Activated naive CD8-positive, alpha-beta T cell (primary cell): ENCODE data around the gene SELENOS.

Source experiments
- H3K27ac Mint-ChIP-seq: one replicate; pipeline ENCODE4 v1.8.0; 2021; ENCODE audit warnings: mixed read lengths
- H3K27me3 Mint-ChIP-seq: one replicate; pipeline ENCODE4 v1.8.0; 2021; ENCODE audit warnings: mixed read lengths
- H3K36me3 Mint-ChIP-seq: one replicate; pipeline ENCODE4 v1.8.0; 2021; ENCODE audit warnings: mixed read lengths
- H3K4me1 Mint-ChIP-seq: one replicate; pipeline ENCODE4 v1.8.0; 2021; ENCODE audit warnings: low read depth, mixed read lengths
- H3K4me3 Mint-ChIP-seq: one replicate; pipeline ENCODE4 v1.8.0; 2021; ENCODE audit warnings: mild to moderate bottlenecking, mixed read lengths
- H3K9me3 Mint-ChIP-seq: one replicate; pipeline ENCODE4 v1.8.0; 2021; ENCODE audit warnings: low read depth, mixed read lengths

The SELENOS gene

DNA sequence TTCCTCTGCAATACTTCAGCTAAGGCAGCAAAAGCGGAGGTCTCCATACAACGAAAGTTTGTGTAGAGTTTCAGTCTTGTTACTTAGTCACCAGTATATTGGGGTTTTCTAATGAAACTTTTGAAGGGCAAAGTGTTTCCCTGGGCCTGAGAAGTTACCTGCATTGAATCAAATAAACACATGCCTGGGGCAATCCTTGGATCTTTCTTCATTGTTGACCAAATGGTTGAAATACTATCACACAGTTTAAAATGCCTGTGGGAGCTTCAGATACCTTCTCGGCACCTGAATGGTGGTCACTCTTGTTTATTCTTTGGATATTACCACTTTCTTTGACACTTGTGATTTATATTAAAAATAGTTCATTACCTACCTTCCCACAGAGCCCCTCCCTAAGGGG lies 24.4 kb downstream of the SELENOS start:
- Mint-ChIP-seq H3K4me3 (peak overlapping the region; percentile 93), H3K27me3 (no peaks in the 10 kb centered on the region), H3K9me3 (no peaks in the 10 kb centered on the region), H3K27ac (peak overlapping the region; percentile 96), H3K4me1 (peaks cover 46% of the 10 kb centered on the region), H3K36me3 (peaks cover 9% of the 10 kb centered on the region)

GRCh38 chr15:101251830-101252820 lies 25.2 kb downstream of the SELENOS start, which contains the start of gene CHSY1:
CHSY1 (minus strand) TSS chr15:101252048; CDS start chr15:101251456, 592 bp downstream.
- Mint-ChIP-seq H3K27ac (peak within 1 kb of the TSS; percentile 96), H3K36me3 (peaks cover 9% of the 10 kb centered on the region), H3K4me3 (peak within 1 kb of the TSS; percentile 93), H3K4me1 (peaks cover 53% of the 10 kb centered on the region), H3K27me3 (no peaks in the 10 kb centered on the region), H3K9me3 (no peaks in the 10 kb centered on the region)

- H3K4me3 Mint-ChIP-seq: peak overlapping the region; percentile 90
- H3K27me3 Mint-ChIP-seq: no peaks in the 10 kb centered on the region
- H3K9me3 Mint-ChIP-seq: no peaks in the 10 kb centered on the region
- H3K4me1 Mint-ChIP-seq: peaks cover 63% of the 10 kb centered on the region
- peak overlapping the region; percentile 96 for H3K27ac Mint-ChIP-seq
- peaks cover 16% of the 10 kb centered on the region for H3K36me3 Mint-ChIP-seq
Measured at GRCh38 chr15:101250873-101251829, 26.1 kb downstream of the SELENOS start.

DNA sequence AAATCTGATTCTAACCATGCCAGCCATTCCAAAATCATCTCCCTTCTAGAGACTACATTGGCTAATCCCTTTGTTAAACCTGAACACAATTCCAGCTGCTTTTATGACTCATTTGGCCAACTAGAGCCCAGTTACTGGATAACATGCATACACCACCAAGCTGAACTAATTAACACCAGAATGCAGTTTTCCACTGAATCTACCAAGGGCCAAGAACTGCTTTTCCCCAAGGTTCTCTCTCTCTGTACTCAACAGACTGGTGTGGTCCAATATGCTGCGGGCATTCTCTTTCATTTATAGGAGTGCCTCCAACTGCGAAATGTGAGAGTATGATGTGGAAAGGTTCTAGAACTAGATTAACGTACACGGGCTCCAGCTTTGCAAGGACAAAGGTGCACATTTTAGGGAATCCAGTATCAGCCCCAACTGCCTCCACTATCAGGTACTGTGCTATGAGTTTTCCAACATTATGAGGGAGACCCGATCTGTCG lies 26.9 kb downstream of the SELENOS start:
- H3K4me3 Mint-ChIP-seq: peak overlapping the region; percentile 90
- no peaks in the 10 kb centered on the region for H3K9me3 Mint-ChIP-seq

GRCh38 chr15:101248274-101248673 lies 29.0 kb downstream of the SELENOS start:
- H3K4me1 Mint-ChIP-seq: peaks cover 77% of the 10 kb centered on the region
- H3K27ac Mint-ChIP-seq: peak overlapping the region; percentile 72
- H3K27me3 Mint-ChIP-seq: no peaks in the 10 kb centered on the region
- peak overlapping the region; percentile 90 for H3K4me3 Mint-ChIP-seq
- peaks cover 19% of the 10 kb centered on the region for H3K36me3 Mint-ChIP-seq
- H3K9me3 Mint-ChIP-seq: no peaks in the 10 kb centered on the region

More for the DNA sequence above, 26.9 kb downstream of the SELENOS start:
- H3K4me1 Mint-ChIP-seq: peaks cover 66% of the 10 kb centered on the region
- H3K27me3 Mint-ChIP-seq: no peaks in the 10 kb centered on the region
- peaks cover 17% of the 10 kb centered on the region for H3K36me3 Mint-ChIP-seq
- peak overlapping the region; percentile 96 for H3K27ac Mint-ChIP-seq

GRCh38 chr15:101246824-101247745 lies 30.2 kb downstream of the SELENOS start:
- H3K27me3 Mint-ChIP-seq: no peaks in the 10 kb centered on the region
- H3K27ac Mint-ChIP-seq: peak overlapping the region; percentile 91
- H3K4me3 Mint-ChIP-seq: peak overlapping the region; percentile 90
- no peaks in the 10 kb centered on the region for H3K9me3 Mint-ChIP-seq
- peaks cover 20% of the 10 kb centered on the region for H3K36me3 Mint-ChIP-seq
- peaks cover 78% of the 10 kb centered on the region for H3K4me1 Mint-ChIP-seq

- H3K9me3 Mint-ChIP-seq: no peaks in the 10 kb centered on the region
- H3K4me3 Mint-ChIP-seq: peak overlapping the region; percentile 90
- H3K36me3 Mint-ChIP-seq: peaks cover 22% of the 10 kb centered on the region
- H3K27me3 Mint-ChIP-seq: no peaks in the 10 kb centered on the region
- H3K4me1 Mint-ChIP-seq: peaks cover 85% of the 10 kb centered on the region
- H3K27ac Mint-ChIP-seq: peak overlapping the region; percentile 91
Measured at GRCh38 chr15:101246391-101246790, 30.9 kb downstream of the SELENOS start.

- peak overlapping the region; percentile 90 for H3K4me3 Mint-ChIP-seq
- H3K27ac Mint-ChIP-seq: peak overlapping the region; percentile 91
- H3K27me3 Mint-ChIP-seq: no peaks in the 10 kb centered on the region
- H3K4me1 Mint-ChIP-seq: peaks cover 87% of the 10 kb centered on the region
- peaks cover 20% of the 10 kb centered on the region for H3K36me3 Mint-ChIP-seq
- no peaks in the 10 kb centered on the region for H3K9me3 Mint-ChIP-seq
Measured at GRCh38 chr15:101244889-101245668, 32.2 kb downstream of the SELENOS start.

DNA sequence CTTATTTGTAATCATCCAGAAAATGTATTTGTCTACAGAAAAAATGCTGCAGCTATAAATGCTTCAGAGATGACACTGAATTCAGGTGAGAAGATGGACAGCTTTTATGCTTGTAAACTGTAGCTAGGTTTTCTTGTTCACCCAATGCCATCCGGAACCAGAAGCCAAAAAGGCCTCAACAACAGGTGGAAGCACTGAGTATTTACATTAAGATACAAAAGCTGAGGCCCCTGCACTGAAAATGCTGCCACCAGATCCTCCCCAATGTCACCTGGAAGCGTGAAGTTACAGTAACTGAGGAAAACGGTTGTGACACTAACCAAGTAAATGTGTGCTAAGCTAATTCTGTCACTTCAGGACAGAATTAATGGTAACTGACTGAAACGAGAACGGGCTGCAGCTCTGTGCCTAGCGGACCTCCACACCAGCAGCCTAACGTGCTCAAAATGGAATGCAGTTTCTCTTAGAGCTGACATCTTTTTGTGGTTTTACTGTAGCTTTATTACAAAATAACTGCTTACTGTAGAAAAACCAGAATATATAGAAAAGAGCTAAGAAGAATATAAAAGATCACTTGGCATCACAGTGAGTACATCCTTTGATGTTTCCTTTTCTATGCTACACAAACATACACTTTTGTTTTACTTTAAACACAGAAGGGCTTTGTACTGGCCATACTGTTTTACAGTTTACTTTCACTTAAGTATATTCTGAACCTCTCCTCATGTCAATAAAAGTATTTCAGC lies 33.1 kb downstream of the SELENOS start:
- Mint-ChIP-seq H3K4me3 (peak overlapping the region; percentile 90), H3K9me3 (no peaks in the 10 kb centered on the region), H3K27ac (peak overlapping the region; percentile 91), H3K4me1 (peaks cover 89% of the 10 kb centered on the region), H3K27me3 (no peaks in the 10 kb centered on the region), H3K36me3 (peaks cover 20% of the 10 kb centered on the region)

- Mint-ChIP-seq H3K27ac (peak overlapping the region; percentile 91), H3K4me3 (peak overlapping the region; percentile 90), H3K9me3 (no peaks in the 10 kb centered on the region), H3K36me3 (peaks cover 17% of the 10 kb centered on the region), H3K4me1 (peaks cover 92% of the 10 kb centered on the region), H3K27me3 (no peaks in the 10 kb centered on the region)
Measured at GRCh38 chr15:101243420-101243819, 33.9 kb downstream of the SELENOS start.

DNA sequence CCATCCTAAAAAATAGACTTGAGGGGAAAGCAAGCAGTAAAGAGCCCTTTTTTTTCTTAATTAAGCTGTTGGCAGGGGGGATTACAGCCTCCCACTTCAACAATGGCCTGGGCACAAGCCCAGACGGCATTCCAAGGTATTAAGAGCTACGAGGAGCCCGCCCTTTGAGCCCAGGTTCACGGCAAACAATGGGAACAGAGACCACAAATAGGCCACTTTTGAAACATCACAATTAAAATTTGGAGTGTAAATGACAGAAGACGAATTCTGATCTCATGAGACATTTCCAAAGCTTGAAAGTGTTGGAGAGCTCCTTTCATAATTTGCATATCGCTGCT lies 34.3 kb downstream of the SELENOS start:
- peak overlapping the region; percentile 91 for H3K27ac Mint-ChIP-seq

DNA sequence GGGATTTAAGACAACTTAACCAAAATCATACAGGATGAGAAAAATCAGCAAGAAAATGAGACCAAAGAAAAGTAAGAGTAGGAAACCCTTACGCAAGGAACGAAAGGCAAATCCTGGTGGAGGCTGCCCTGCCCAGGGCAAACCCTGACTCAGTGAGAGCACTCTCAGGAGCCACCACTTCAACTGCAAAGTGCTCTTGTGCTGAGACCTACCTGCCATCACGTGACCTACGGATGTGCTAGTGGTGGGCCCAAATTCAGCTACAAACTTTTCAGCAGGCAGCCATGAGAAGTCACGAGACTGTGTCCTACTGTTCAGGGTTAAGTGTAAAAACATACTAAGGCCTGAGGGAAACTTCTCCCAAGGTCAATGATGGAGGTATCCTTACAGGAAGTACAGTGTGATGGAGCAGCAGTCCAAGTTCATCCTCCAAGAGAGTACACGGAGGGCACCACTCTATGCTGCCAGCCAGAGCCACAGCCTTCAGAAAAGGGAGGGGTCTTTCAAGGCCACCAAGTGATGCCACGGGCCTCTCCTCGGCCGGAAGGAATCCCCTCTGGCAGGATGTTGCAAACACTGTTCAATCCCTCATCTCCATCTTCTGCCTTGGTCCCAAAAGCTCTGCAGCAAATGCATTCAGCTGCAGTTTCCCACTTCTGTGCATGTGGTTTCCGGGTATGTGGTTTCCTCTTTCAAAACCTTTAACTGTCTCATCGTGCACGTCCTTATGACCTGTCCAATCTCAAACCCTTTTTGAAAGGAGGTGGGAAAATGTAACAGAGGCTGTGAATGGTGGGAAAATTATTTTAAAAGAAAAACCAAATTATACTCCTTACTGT lies 34.9 kb downstream of the SELENOS start:
- Mint-ChIP-seq H3K4me3 (peak overlapping the region; percentile 90), H3K4me1 (peaks cover 87% of the 10 kb centered on the region), H3K27me3 (no peaks in the 10 kb centered on the region), H3K27ac (peak overlapping the region; percentile 91), H3K36me3 (peaks cover 17% of the 10 kb centered on the region), H3K9me3 (no peaks in the 10 kb centered on the region)

More for the DNA sequence above, 34.3 kb downstream of the SELENOS start:
- H3K36me3 Mint-ChIP-seq: peaks cover 17% of the 10 kb centered on the region
- no peaks in the 10 kb centered on the region for H3K9me3 Mint-ChIP-seq
- H3K4me1 Mint-ChIP-seq: peaks cover 91% of the 10 kb centered on the region
- H3K27me3 Mint-ChIP-seq: no peaks in the 10 kb centered on the region
- H3K4me3 Mint-ChIP-seq: peak overlapping the region; percentile 90
